IPS-20b (cell line): Measurements from ENCODE around the gene LYRM9.
"Not testable (repeated sequence)": the region's sequence is repeated elsewhere in the genome, so short reads cannot be mapped to it uniquely, and the experiment has no call there.

Experiments used
- H3K27ac ChIP-seq: one replicate; pipeline ENCODE4 v1.5.1; 2013; ENCODE audit warnings: low read length
- H3K27me3 ChIP-seq: 2 replicates; pipeline ENCODE4 v1.6.1; 2013; ENCODE audit warnings: mild to moderate bottlenecking, low read length, inconsistent platforms; ENCODE audit not compliant: insufficient read depth
- H3K36me3 ChIP-seq: 2 replicates; pipeline ENCODE4 v1.6.1; 2013; ENCODE audit warnings: low read depth, mild to moderate bottlenecking, inconsistent platforms, low read length, moderate library complexity; ENCODE audit not compliant: insufficient read depth
- H3K4me1 ChIP-seq: 2 replicates; pipeline ENCODE4 v1.6.1; 2013; ENCODE audit warnings: mild to moderate bottlenecking, control low read depth, inconsistent platforms, low read length, moderate library complexity; ENCODE audit not compliant: insufficient read depth
- H3K4me3 ChIP-seq: 2 replicates; pipeline ENCODE4 v1.5.1; 2013; ENCODE audit warnings: mild to moderate bottlenecking, low read length, inconsistent platforms
- H3K9ac ChIP-seq: 2 replicates; pipeline ENCODE4 v1.6.1; 2013; ENCODE audit warnings: low read depth, mild to moderate bottlenecking, inconsistent platforms, low read length, moderate library complexity
- H3K9me3 ChIP-seq: 2 replicates; pipeline ENCODE4 v1.6.1; 2013; ENCODE audit warnings: mild to moderate bottlenecking, low read depth, low read length, inconsistent platforms; ENCODE audit not compliant: insufficient read depth

LYRM9 gene

DNA sequence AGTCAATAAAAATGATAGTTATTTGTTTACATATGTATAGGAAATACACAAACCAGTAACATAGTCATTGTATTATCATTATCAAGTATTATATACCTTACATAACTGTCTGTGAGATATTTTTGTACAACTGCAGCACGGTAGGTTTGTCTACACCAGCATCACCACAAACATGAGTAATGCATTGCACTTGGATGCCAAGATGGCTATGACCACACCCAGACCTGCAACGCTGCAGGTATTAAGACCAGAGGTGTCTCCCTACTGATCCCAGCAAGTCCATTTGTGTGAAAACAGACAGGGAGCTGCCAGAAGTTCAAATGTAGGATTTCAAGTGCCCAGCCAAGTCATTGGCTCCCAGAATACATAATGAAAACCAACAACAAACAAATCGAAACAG lies 58.6 kb downstream of the LYRM9 start:
- H3K4me1 ChIP-seq, result no peaks in the 10 kb centered on the region
- no peaks in the 10 kb centered on the region for H3K27me3 ChIP-seq
- no peak overlapping the region for H3K9ac ChIP-seq
- H3K4me3 ChIP-seq, result no peak overlapping the region
- H3K36me3 ChIP-seq, result no peaks in the 10 kb centered on the region
- H3K27ac ChIP-seq, result no peak overlapping the region
- peaks cover 7% of the 10 kb centered on the region for H3K9me3 ChIP-seq

DNA sequence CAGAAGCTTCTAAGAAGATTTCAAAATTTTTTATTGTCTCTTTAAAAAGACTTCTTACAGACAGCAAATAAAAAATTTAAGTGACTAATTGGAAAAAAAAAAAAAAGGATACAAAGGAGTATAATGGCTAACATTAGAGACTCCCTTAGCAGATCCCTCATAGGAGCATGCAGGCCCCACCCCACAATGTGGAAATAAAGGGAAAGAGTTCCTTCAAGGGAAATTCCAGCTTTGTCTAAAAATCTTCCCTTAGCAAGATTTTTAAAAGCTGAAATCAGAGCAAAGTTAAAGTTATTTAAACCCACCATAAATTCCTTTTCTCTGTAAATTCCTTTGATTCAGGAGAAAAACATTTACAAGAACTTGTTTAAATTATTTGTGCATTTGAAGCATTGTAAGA lies 60.3 kb downstream of the LYRM9 start:
- Histone ChIP-seq H3K4me3 (no peak overlapping the region), H3K9ac (no peak overlapping the region), H3K4me1 (no peaks in the 10 kb centered on the region), H3K27ac (no peak overlapping the region), H3K36me3 (no peaks in the 10 kb centered on the region), H3K27me3 (no peaks in the 10 kb centered on the region), H3K9me3 (peaks cover 7% of the 10 kb centered on the region)

DNA sequence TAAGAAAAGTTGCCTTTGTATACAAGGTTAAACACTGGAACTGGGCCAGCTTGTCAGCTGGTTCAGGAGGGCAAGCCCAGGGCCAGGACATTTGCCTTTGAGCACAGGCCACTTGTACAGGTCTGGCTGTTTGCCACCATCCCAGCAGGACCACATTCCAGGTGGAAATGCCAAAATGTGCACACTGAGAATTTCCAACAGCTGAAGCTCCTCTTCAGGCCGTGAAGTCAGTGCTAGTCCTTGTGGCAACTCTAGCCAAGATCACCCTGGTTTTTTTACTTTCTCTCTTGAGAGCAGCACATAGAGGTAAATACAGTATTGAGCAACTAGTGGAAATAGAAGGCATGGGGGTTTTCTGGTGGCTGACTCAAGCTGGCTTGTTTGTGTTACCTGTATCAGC lies 63.3 kb downstream of the LYRM9 start:
- not testable (repeated sequence) for H3K9me3 ChIP-seq, H3K27ac ChIP-seq, H3K9ac ChIP-seq, H3K4me3 ChIP-seq, H3K36me3 ChIP-seq, H3K4me1 ChIP-seq, H3K27me3 ChIP-seq

- not testable (repeated sequence) for H3K4me3 ChIP-seq, H3K27me3 ChIP-seq, H3K27ac ChIP-seq, H3K36me3 ChIP-seq, H3K4me1 ChIP-seq, H3K9ac ChIP-seq, H3K9me3 ChIP-seq
Observed at GRCh38 chr17:27829143-27829711, 63.9 kb downstream of the LYRM9 start.
